Body of pancreas (tissue), 4 donors: Measurements from ENCODE around the gene TMEM247. TPM values are rescaled to one million over a fixed set of nuclear protein-coding genes. Genes with fewer than 3 reads are reported as not detected.

Source experiments
- ATAC-seq: fragments of 150-250 bp; one replicate; pipeline ENCODE4 v1.9.1; 2016
- DNase-seq, 4 donors: peaks; one replicate each; pipeline ENCODE4 v3.0.0-alpha.2; 2019
- H3K27ac ChIP-seq, 4 donors: fragments of 200-600 bp; sonication (generic); 1 replicate in 3 of 4; 2 replicates in 1 of 4; pipeline versions ENCODE4 v1.5.1 to v1.6.1; 2016 to 2019; ENCODE audit warnings: mild to moderate bottlenecking in 1 of 4, mixed read lengths in 1 of 4, moderate library complexity in 1 of 4
- H3K27me3 ChIP-seq, 2 donors: fragments of 200-600 bp; sonication (generic); one replicate each; pipeline ENCODE4 v1.6.0; 2016; ENCODE audit warnings: mild to moderate bottlenecking in 1 of 2
- H3K36me3 ChIP-seq, 2 donors: fragments of 200-600 bp; sonication (generic); replicated peaks in 1 of 2; 2 replicates each; pipeline ENCODE4 v1.5.1; 2016; ENCODE audit warnings: low read depth in 2 of 2; ENCODE audit not compliant: insufficient read depth in 1 of 2
- H3K4me1 ChIP-seq: fragments of 200-600 bp; sonication (generic); one replicate; pipeline ENCODE4 v1.6.0; 2016
- H3K4me3 ChIP-seq, 2 donors: fragments of 200-600 bp; sonication (generic); 1 replicate in 1 of 2; 2 replicates in 1 of 2; pipeline ENCODE4 v1.5.1; 2016 to 2019
- H3K9me3 ChIP-seq, 3 donors: fragments of 200-600 bp; sonication (generic); 1 replicate in 2 of 3; 2 replicates in 1 of 3; pipeline ENCODE4 v1.5.1; 2016
- CTCF ChIP-seq, 7 experiments: fragments of 450-650 bp in 4 of 7; fragments of 200-600 bp in 3 of 7; sonication (generic) in 3 of 7; IDR thresholded peaks; one replicate each; pipeline ENCODE4 v1.5.1; 2016 to 2019; ENCODE audit warnings: antibody characterized with exemption in 7 of 7
- POLR2A ChIP-seq, 3 donors: fragments of 450-650 bp; IDR thresholded peaks; one replicate each; pipeline ENCODE4 v1.6.1; 2016; ENCODE audit warnings: antibody characterized with exemption in 3 of 3, mild to moderate bottlenecking in 2 of 3
- WGBS, 2 donors: methylation state at CpG; one replicate each; pipeline ENCODE4 v1.1.5; 2017; 5-methylcytosine and 5-hydroxymethylcytosine counted together
- intact Hi-C: fragments of 100-400 bp; cut with DNase I; formaldehyde crosslinking; loops from one replicate; pipeline ENCODE4 v1.15.1; 2023
- total RNA-seq, 2 donors: library from RNA; depleted of rRNA; stranded (reverse); fragments of >200 nt; gene quantifications; one replicate each; pipeline ENCODE4 v1.1.0, GENCODE V29; 2016

TMEM247 gene
- total RNA-seq, 2 donors from 2014 or later: not detected

DNA sequence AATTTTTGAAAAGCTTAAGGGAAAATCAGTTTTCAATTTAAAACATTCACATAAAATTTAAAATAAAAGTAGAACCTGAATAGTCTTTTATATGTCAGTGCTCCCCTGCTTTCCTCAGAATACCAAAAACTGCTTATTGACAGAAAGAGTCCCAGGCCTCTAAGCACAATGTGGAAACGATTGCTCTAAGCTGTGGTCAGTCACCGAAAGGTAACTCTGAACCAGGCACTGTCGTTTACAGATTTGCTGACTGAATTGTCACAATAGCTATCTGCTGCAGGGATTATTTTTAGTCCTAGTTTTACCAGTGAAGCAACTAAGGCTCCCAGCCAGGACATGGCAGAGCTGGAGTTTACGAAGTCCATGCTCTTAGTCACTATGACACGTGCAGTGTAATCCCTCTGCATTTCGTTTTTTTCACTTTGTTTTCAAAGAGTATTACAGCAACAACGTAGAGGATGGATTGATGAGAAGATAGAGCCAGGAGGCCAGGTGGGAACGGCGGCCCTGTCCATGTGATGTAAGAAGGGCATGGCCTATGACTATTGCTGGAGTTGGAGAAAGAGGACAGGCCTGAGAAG is 28.1 kb upstream of the TMEM247 start:
- DNase-seq: no peak
- Histone ChIP-seq H3K27ac (no peak overlapping the region), H3K27me3 (no peaks in the 10 kb centered on the region), H3K9me3 (no peaks in the 10 kb centered on the region), H3K4me1 (no peaks in the 10 kb centered on the region), H3K36me3 (no peaks in the 10 kb centered on the region), H3K4me3 (no peak overlapping the region)
- TF ChIP-seq CTCF (IDR thresholded peaks at IDR 0.05) (no peak), POLR2A (IDR thresholded peaks at IDR 0.05) (no peak)
- ATAC-seq: no peak
- WGBS, 2 donors: 78 to 82% methylated on average over 9 of the region's 9 CpGs
- intact Hi-C loops: no loop called here

GRCh38 chr2:46456789-46457188 is 22.6 kb upstream of the TMEM247 start:
- no peaks in the 10 kb centered on the region for H3K36me3 ChIP-seq
- intact Hi-C loops: loop anchor here (5.0 kb wide), 1 partner anchor 444 kb away; no protein-coding TSS in a partner anchor

GRCh38 chr2:46458763-46459500 is 20.4 kb upstream of the TMEM247 start:
- TF ChIP-seq POLR2A (IDR thresholded peaks at IDR 0.05): no peak
- TF ChIP-seq CTCF (IDR thresholded peaks at IDR 0.05): no peak
- no peaks in the 10 kb centered on the region for H3K36me3 ChIP-seq
- no peaks in the 10 kb centered on the region for H3K27me3 ChIP-seq
- DNase-seq (no peak), ATAC-seq (no peak)
- H3K9me3 ChIP-seq: no peaks in the 10 kb centered on the region
- peaks cover 18% of the 10 kb centered on the region for H3K4me1 ChIP-seq
- intact Hi-C loops: loop anchor here (5.0 kb wide), 1 partner anchor 447 kb away; no protein-coding TSS in a partner anchor
- no peak overlapping the region for H3K4me3 ChIP-seq
- H3K27ac ChIP-seq: no peak overlapping the region
- WGBS, 2 donors: 76 to 79% methylated on average over 8 to 9 of the region's 9 CpGs

More at GRCh38 chr2:46456789-46457188, 22.6 kb upstream of the TMEM247 start:
- TF ChIP-seq CTCF (IDR thresholded peaks at IDR 0.05) (no peak), POLR2A (IDR thresholded peaks at IDR 0.05) (no peak)
- Histone ChIP-seq H3K4me1 (peaks cover 18% of the 10 kb centered on the region), H3K27me3 (no peaks in the 10 kb centered on the region), H3K4me3 (no peak overlapping the region), H3K27ac (no peak overlapping the region), H3K9me3 (no peaks in the 10 kb centered on the region)
- ATAC-seq (no peak), DNase-seq (no peak)
- 82 to 87% methylated on average over 7 of the region's 7 CpGs for WGBS, 2 donors

- Histone ChIP-seq H3K9me3 (no peaks in the 10 kb centered on the region), H3K27ac (peak overlapping the region in 3 of 4 donors; percentile 50 to 67 (median 66)), H3K36me3 (no peaks in the 10 kb centered on the region), H3K4me1 (peaks cover 18% of the 10 kb centered on the region), H3K4me3 (no peak overlapping the region), H3K27me3 (no peaks in the 10 kb centered on the region)
- intact Hi-C loops: loop anchor here (5.0 kb wide), 1 partner anchor 447 kb away; no protein-coding TSS in a partner anchor
- 61 to 64% methylated on average over 5 of the region's 5 CpGs for WGBS, 2 donors
- no peak for ATAC-seq
- DNase-seq: no peak
- TF ChIP-seq POLR2A (IDR thresholded peaks at IDR 0.05) (no peak), CTCF (IDR thresholded peaks at IDR 0.05) (no peak)
Observed at GRCh38 chr2:46459694-46460093, 19.7 kb upstream of the TMEM247 start.
